ENCODE results near the gene SNAI3.

SNAI3 gene

GRCh38 chr16:88634994-88635670 is 51.2 kb downstream of the SNAI3 start:
- no peak for DNase-seq (ENCODE audit: low read depth in 2 of 2)

GRCh38 chr16:88634141-88634993 is 51.9 kb downstream of the SNAI3 start:
- DNase-seq (ENCODE audit: low read depth in 2 of 2) = no peak

- DNase-seq (ENCODE audit: low read depth in 2 of 2) = no peak
Measured at GRCh38 chr16:88633684-88634140, 52.6 kb downstream of the SNAI3 start.

- DNase-seq (ENCODE audit: low read depth in 2 of 2) = no peak
Measured at GRCh38 chr16:88632587-88632930, 53.7 kb downstream of the SNAI3 start.

- DNase-seq (ENCODE audit: low read depth in 2 of 2) = no peak
Measured at GRCh38 chr16:88631920-88632586, 54.3 kb downstream of the SNAI3 start.

- no peak for DNase-seq (ENCODE audit: low read depth in 2 of 2)
Measured at GRCh38 chr16:88631384-88631783, 54.9 kb downstream of the SNAI3 start.

- no peak for DNase-seq (ENCODE audit: low read depth in 2 of 2)
Measured at GRCh38 chr16:88630941-88631340, 55.4 kb downstream of the SNAI3 start.

GRCh38 chr16:88630433-88630832 is 55.9 kb downstream of the SNAI3 start:
- DNase-seq (ENCODE audit: low read depth in 2 of 2) = no peak

- no peak for DNase-seq (ENCODE audit: low read depth in 2 of 2)
Measured at GRCh38 chr16:88629835-88630234, 56.5 kb downstream of the SNAI3 start.

- no peak for DNase-seq (ENCODE audit: low read depth in 2 of 2)
Measured at GRCh38 chr16:88628512-88628974, 57.8 kb downstream of the SNAI3 start.
